ENCODE results near the gene ARHGAP22. TPM values are rescaled to one million over a fixed set of nuclear protein-coding genes. Genes with fewer than 3 reads are reported as not detected.

The ARHGAP22 gene
- polyA plus RNA-seq, 1 of the 3 experiments (the other 2 are of a cell fraction): 12.4 TPM

DNA sequence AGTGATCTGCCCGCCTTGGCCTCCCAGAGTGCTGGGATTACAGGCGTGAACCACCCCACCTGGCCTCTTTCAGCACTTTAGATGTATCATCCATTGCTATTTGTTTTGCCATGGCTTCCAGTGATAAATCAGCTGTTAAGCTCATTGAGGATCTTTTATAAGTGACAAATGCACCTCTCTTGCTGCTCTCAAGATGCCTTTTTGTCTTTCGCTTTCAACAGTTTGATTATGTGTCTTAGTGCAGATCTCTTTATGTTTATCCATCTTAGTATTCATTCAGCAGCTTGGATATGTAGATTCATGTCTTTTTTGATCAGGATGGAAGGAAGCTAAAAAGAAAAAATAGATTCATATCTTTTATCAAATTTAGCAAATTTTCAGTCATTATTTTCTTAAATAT is 192.8 kb downstream of the ARHGAP22 start:
- TF ChIP-seq, protein P1, sequence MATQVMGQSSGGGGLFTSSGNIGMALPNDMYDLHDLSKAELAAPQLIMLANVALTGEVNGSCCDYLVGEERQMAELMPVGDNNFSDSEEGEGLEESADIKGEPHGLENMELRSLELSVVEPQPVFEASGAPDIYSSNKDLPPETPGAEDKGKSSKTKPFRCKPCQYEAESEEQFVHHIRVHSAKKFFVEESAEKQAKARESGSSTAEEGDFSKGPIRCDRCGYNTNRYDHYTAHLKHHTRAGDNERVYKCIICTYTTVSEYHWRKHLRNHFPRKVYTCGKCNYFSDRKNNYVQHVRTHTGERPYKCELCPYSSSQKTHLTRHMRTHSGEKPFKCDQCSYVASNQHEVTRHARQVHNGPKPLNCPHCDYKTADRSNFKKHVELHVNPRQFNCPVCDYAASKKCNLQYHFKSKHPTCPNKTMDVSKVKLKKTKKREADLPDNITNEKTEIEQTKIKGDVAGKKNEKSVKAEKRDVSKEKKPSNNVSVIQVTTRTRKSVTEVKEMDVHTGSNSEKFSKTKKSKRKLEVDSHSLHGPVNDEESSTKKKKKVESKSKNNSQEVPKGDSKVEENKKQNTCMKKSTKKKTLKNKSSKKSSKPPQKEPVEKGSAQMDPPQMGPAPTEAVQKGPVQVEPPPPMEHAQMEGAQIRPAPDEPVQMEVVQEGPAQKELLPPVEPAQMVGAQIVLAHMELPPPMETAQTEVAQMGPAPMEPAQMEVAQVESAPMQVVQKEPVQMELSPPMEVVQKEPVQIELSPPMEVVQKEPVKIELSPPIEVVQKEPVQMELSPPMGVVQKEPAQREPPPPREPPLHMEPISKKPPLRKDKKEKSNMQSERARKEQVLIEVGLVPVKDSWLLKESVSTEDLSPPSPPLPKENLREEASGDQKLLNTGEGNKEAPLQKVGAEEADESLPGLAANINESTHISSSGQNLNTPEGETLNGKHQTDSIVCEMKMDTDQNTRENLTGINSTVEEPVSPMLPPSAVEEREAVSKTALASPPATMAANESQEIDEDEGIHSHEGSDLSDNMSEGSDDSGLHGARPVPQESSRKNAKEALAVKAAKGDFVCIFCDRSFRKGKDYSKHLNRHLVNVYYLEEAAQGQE (IDR thresholded peaks at IDR 0.05; ENCODE audit: low read depth, low read length): no peak
- TF ChIP-seq JUND (IDR thresholded peaks at IDR 0.05): no peak
- TF ChIP-seq MXI1 (IDR thresholded peaks at IDR 0.05; ENCODE audit: low read depth, low read length): no peak
- no peak for TF ChIP-seq SMC3 (IDR thresholded peaks at IDR 0.05; ENCODE audit: low read depth, low read length)
- TF ChIP-seq TAF1 (IDR thresholded peaks at IDR 0.05; ENCODE audit: borderline replicate concordance, low read depth, low read length): no peak
- TF ChIP-seq NFIC (IDR thresholded peaks at IDR 0.05; ENCODE audit: borderline replicate concordance): no peak
- TF ChIP-seq, protein P2, sequence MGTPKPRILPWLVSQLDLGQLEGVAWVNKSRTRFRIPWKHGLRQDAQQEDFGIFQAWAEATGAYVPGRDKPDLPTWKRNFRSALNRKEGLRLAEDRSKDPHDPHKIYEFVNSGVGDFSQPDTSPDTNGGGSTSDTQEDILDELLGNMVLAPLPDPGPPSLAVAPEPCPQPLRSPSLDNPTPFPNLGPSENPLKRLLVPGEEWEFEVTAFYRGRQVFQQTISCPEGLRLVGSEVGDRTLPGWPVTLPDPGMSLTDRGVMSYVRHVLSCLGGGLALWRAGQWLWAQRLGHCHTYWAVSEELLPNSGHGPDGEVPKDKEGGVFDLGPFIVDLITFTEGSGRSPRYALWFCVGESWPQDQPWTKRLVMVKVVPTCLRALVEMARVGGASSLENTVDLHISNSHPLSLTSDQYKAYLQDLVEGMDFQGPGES (IDR thresholded peaks at IDR 0.05; ENCODE audit: low read depth, low read length): no peak
- no peak for TF ChIP-seq GATA2 (CRISPR knock-in tag; IDR thresholded peaks at IDR 0.05)
- no peak for TF ChIP-seq RXRA (IDR thresholded peaks at IDR 0.05; ENCODE audit: borderline replicate concordance, low read depth)
- no peak for TF ChIP-seq EP300 (IDR thresholded peaks at IDR 0.05; ENCODE audit: borderline replicate concordance in 1 of 2, low read depth in 1 of 2, low read length in 1 of 2)
- no peak for TF ChIP-seq RCOR1 (IDR thresholded peaks at IDR 0.05; ENCODE audit: low read length)
- no peak for TF ChIP-seq EZH2phosphoT487 (IDR thresholded peaks at IDR 0.05; ENCODE audit: borderline replicate concordance, low read depth)
- H4K20me1 ChIP-seq (ENCODE audit: insufficient read depth): no peaks in the 10 kb centered on the region
- H2AFZ ChIP-seq (ENCODE audit: low read depth): no peak overlapping the region
- CTCF ChIA-PET: interaction anchor here (1.4 kb wide), 1 partner anchor 9 kb away, joined by 4 read pairs; no protein-coding TSS in a partner anchor
- H3K4me2 ChIP-seq: no peak overlapping the region
- peaks cover 11% of the 10 kb centered on the region for H3K9me3 ChIP-seq
- no peak overlapping the region for H3K27ac ChIP-seq (ENCODE audit: low read depth in 2 of 2, low read length in 1 of 2)
- peaks cover 20% of the 10 kb centered on the region for H3K79me2 ChIP-seq (ENCODE audit: insufficient read depth)
- no peaks in the 10 kb centered on the region for H3K27me3 ChIP-seq (ENCODE audit: insufficient read depth)
- H3K9ac ChIP-seq: no peak overlapping the region
- H3K9me2 ChIP-seq: no peaks in the 10 kb centered on the region
- peaks cover 4 to 6% of the 10 kb centered on the region in 2 experiments; a peak in 2 of 4 replicates for H3K4me1 ChIP-seq (ENCODE audit: control insufficient read depth in 1 of 2, insufficient read depth in 2 of 2, low read depth in 1 of 2, low read length in 1 of 2)
- H3K36me3 ChIP-seq (replicated peaks in 1 of 2; ENCODE audit: control insufficient read depth in 1 of 2, insufficient read depth in 2 of 2, low read length in 1 of 2): peaks cover 21 to 57% of the 10 kb centered on the region in 2 experiments
- POLR2A ChIA-PET: no interaction called here
- WGBS (ENCODE audit: low lambda C conversion rate): 95% methylated on average over 3 of the region's 3 CpGs
- H3K4me3 ChIP-seq (ENCODE audit: low read depth in 2 of 2, low read length in 1 of 2): no peak overlapping the region
- peaks cover 16% of the 10 kb centered on the region for H3F3A ChIP-seq (replicated peaks; ENCODE audit: insufficient read depth)
- no peak for DNase-seq

DNA sequence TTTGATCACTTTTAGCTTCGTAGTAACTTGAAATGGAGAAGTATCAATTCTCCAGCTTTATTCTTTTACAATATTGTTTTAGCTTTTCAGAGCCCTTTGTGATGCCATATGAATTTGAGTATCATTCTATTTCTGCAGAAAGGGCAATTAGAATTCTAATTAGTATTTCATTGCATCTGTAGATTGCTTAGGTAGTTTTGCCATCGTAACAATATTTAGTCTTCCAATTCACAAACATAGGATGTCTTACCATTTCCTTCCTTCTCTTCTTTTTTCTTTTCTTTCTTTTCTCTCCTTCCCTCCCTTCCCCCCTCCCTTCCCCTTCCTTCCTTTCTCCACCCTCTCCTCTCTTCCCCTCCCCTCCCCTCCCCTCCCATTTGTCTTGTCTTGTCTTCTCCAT is 193.4 kb downstream of the ARHGAP22 start:
- Histone ChIP-seq H3K9ac (no peak overlapping the region), H4K20me1 (ENCODE audit: insufficient read depth) (no peaks in the 10 kb centered on the region), H3K4me3 (ENCODE audit: low read depth in 2 of 2, low read length in 1 of 2) (no peak overlapping the region), H3F3A (replicated peaks; ENCODE audit: insufficient read depth) (peaks cover 16% of the 10 kb centered on the region), H3K4me2 (no peak overlapping the region), H3K27me3 (ENCODE audit: insufficient read depth) (no peaks in the 10 kb centered on the region), H3K79me2 (ENCODE audit: insufficient read depth) (peaks cover 20% of the 10 kb centered on the region), H3K4me1 (ENCODE audit: control insufficient read depth in 1 of 2, insufficient read depth in 2 of 2, low read depth in 1 of 2, low read length in 1 of 2) (peaks cover 4 to 6% of the 10 kb centered on the region in 2 experiments; a peak in 2 of 4 replicates), H3K9me3 (peaks cover 11% of the 10 kb centered on the region), H3K9me2 (no peaks in the 10 kb centered on the region), H2AFZ (ENCODE audit: low read depth) (no peak overlapping the region), H3K36me3 (replicated peaks in 1 of 2; ENCODE audit: control insufficient read depth in 1 of 2, insufficient read depth in 2 of 2, low read length in 1 of 2) (peaks cover 24 to 62% of the 10 kb centered on the region in 2 experiments), H3K27ac (ENCODE audit: low read depth in 2 of 2, low read length in 1 of 2) (no peak overlapping the region)
- WGBS (ENCODE audit: low lambda C conversion rate): 92% methylated on average over 2 of the region's 2 CpGs
- DNase-seq: no peak
- POLR2A ChIA-PET: no interaction called here
- CTCF ChIA-PET: interaction anchor here (1.4 kb wide), 1 partner anchor 9 kb away, joined by 4 read pairs; no protein-coding TSS in a partner anchor
- TF ChIP-seq FOSL2 (IDR thresholded peaks at IDR 0.05; ENCODE audit: borderline replicate concordance, low read depth) (no peak), GABPA (IDR thresholded peaks at IDR 0.05; ENCODE audit: low read depth) (no peak), RCOR1 (IDR thresholded peaks at IDR 0.05; ENCODE audit: low read length) (no peak), YY1 (IDR thresholded peaks at IDR 0.05; ENCODE audit: low read depth) (no peak)
- TF ChIP-seq, protein P3, sequence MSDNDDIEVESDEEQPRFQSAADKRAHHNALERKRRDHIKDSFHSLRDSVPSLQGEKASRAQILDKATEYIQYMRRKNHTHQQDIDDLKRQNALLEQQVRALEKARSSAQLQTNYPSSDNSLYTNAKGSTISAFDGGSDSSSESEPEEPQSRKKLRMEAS (IDR thresholded peaks at IDR 0.05; ENCODE audit: low read depth): no peak
